GM18951 (cell line): ENCODE measurements around the gene ZFAND3.
"Not testable (repeated sequence)": the region's sequence is repeated elsewhere in the genome, so short reads cannot be mapped to it uniquely, and the experiment has no call there.

Experiments
- POLR2A ChIP-seq: IDR thresholded peaks from 4 replicates; pipeline ENCODE4 v1.6.1; 2011; ENCODE audit warnings: mild to moderate bottlenecking; ENCODE audit not compliant: insufficient read length, insufficient read depth; ENCODE audit errors: extremely low read depth
- in situ Hi-C: fragments of 300-500 bp; cut with MboI; formaldehyde crosslinking; loops from one replicate; pipeline ENCODE4 v1.12.0; 2022; ENCODE audit warnings: low sequenced_read_pairs, mixed read lengths, inconsistent platforms; ENCODE audit not compliant: unreplicated experiment

ZFAND3 gene

GRCh38 chr6:37956711-37957275 is 137.3 kb downstream of the ZFAND3 start:
- in situ Hi-C loops, result no loop called here
- TF ChIP-seq POLR2A, result no peak

DNA sequence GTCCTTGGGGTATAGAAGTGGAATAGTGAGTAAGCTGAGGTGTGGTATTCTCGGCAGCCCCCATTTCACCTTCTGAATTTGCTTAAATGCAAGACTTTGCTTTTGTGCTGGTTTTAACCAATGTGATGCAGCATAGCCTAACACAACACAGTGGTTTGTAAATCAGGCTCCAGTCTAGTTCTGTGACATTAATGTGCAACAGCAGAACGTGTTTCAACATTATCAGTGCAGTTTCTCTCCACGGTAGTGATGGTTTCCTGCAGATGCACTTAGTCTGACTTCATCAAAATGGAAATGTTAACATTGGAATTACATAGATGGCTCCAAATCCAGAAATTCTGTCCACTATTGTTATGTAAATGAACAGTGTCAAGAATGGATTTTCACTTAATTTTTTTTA is 139.5 kb downstream of the ZFAND3 start:
- in situ Hi-C loops, result no loop called here
- no peak for TF ChIP-seq POLR2A

DNA sequence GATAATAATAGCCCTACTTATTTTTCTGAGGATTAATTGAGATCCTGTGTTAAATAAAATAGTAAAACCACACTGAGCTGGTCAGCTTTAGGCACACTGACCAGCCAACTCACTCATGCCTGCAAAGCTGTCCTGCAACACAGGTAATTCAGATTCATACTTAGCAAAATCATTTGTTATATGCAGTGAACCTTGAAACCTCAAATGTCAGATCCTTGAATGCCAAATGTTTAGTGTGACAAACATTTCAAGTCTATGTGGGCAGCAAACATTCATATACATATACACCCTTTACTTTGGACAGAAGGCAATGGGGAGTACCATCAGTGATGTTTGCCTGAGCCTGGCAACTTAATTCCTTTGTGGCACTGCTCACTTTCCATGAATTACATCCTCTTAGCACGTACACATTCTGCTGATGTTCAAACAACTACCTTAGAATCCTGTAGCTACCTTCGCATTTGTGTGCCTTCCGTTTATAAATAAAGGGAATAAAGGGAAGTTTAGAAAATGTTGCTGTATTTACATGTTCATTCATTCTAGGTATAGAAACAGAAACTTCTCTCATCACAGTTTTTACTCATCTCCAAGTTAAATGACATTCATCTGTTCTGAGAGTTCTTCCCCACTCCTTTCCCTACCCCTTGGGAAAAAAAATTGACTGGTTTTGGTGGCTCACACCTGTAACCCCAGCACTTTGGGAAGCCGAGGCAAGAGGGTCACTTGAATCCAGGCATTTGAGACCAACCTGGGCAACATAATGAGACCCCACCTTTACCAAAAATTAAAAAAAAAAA is 140.8 kb downstream of the ZFAND3 start:
- in situ Hi-C loops, result no loop called here
- no peak for TF ChIP-seq POLR2A

DNA sequence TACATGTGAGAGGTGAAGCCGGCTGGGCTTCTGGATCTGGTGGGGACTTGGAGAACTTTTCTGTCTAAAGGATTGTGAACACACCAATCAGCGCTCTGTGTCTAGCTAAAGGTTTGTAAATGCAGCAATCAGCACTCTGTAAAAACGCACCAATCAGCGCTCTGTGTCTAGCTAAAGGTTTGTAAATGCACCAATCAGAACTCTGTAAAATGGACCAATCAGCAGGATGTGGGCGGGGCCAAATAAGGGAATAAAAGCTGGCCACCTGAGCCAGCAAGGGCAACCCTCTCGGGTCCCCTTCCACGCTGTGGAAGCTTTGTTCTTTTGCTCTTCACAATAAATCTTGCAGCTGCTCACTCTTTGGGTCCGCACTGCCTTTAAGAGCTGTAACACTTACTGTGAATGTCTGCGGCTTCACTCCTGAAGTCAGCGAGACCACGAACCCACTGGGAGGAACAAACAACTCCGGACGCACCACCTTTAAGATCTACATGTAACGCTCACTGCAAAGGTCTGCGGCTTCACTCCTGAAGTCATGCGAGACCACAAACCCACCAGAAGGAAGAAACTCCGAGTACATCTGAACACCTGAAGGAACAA is 143.1 kb downstream of the ZFAND3 start:
- in situ Hi-C loops, result not testable (repeated sequence)

DNA sequence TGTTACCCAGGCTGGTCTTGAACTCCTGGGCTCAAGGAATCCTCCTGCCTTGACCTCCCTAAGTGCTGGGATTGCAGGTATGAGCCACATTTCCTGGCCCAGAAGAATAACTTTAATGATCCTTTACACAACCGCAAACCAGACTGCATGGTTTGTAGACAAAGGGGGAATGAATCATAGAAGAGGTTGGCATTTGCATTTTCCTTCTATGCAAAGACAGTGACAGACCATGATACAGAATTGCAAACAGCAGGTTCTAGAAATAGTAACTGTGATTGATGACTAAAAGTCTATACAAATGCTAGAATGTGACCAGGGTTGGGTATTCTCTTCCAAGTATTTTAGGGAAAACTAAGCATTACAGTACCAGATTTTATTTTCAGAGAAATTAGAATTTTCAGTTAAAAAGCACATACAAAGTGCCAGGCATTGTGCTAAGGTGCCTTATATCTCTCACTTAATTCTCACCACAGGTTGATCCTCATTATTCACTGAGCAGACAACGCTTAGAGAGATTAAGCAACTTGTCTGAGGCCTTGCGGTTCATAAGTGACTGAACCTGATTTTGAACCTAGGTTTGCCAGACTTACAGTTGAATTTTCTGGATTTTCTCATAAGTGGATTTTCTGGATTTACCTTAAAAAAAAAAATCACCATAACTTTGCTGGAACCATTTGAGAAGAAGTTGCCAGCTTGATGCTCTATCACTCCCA is 146.6 kb downstream of the ZFAND3 start:
- TF ChIP-seq POLR2A, result no peak
- in situ Hi-C loops, result no loop called here

GRCh38 chr6:37966801-37967200 is 147.3 kb downstream of the ZFAND3 start:
- in situ Hi-C loops, result no loop called here
- TF ChIP-seq POLR2A, result no peak

- in situ Hi-C loops, result no loop called here
- TF ChIP-seq POLR2A, result no peak
Measured at GRCh38 chr6:37967651-37968050, 148.1 kb downstream of the ZFAND3 start.

GRCh38 chr6:37971266-37971665 is 151.7 kb downstream of the ZFAND3 start:
- in situ Hi-C loops, result no loop called here
- no peak for TF ChIP-seq POLR2A

DNA sequence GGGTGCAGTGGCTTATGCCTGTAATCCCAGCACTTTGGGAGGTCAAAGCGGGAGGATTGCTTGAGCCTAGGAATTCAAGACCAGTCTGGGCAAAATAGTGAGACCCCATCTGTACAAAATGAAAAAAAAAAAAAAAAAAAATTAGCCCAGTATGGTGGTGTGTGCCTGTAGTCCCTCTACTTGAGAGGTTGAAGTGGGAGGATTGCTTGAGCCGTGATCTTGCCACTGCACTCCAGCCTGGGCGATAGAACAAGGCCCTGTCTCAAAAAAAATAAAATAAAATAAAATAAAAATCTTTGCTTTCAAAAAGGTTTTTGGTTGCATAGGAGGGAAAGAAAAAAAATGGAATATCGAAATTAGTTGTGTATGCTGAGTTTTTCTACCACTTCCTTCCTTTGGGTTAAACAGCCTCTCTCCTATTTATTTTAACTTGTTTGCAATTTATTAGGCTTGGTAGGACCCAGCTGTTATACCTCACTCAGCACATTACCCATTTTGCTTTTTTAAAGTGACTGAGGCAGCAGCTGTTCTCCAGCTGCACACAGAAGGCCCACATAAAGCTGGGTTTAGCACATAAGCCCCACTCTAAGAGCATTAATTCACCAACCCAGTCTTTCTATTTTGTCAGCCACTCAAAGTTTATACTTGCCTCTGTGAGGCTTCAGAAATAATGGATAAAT is 152.3 kb downstream of the ZFAND3 start:
- TF ChIP-seq POLR2A, result no peak
- in situ Hi-C loops, result no loop called here

DNA sequence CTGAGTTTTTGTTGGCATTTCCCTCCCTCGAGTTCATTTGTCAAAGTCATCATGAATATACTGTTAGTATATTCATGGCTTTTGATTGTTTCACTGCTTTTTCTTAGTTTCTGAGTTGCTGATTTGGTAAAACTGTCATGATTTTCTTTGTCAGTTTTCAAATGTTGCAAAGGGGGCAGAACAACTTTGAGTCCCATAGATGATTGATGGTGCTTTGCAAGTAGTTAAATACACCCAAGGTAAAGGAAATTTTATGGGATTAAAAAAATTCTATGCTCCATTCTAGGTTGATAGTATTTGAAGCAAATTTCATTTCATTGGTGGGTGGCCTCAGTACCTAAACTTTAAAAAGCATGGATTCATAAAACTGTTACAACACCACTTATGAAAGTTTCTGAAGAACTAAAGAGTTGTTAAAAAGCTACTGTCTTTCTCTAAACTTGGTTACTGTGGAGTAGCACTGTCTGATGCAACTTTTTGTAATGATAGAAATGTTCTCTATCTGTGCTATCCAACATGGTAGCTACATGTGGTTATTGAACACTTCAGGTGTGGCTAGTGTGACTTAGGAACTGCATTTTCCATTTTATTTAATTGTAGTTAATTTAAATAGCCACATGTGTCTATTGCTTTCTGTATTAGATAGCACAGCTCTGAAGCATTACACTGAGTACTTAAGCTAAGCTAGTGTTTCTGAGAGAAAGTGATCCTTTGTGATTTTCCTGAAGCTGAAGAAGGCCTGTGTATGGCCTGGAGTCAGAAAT is 153.6 kb downstream of the ZFAND3 start:
- TF ChIP-seq POLR2A, result no peak
- in situ Hi-C loops, result no loop called here

GRCh38 chr6:37974381-37974780 is 154.9 kb downstream of the ZFAND3 start:
- in situ Hi-C loops, result no loop called here
- TF ChIP-seq POLR2A, result no peak

GRCh38 chr6:37974943-37975342 is 155.4 kb downstream of the ZFAND3 start:
- in situ Hi-C loops, result no loop called here
- TF ChIP-seq POLR2A, result no peak
